ENCODE measurements around the gene F10.

DNA sequence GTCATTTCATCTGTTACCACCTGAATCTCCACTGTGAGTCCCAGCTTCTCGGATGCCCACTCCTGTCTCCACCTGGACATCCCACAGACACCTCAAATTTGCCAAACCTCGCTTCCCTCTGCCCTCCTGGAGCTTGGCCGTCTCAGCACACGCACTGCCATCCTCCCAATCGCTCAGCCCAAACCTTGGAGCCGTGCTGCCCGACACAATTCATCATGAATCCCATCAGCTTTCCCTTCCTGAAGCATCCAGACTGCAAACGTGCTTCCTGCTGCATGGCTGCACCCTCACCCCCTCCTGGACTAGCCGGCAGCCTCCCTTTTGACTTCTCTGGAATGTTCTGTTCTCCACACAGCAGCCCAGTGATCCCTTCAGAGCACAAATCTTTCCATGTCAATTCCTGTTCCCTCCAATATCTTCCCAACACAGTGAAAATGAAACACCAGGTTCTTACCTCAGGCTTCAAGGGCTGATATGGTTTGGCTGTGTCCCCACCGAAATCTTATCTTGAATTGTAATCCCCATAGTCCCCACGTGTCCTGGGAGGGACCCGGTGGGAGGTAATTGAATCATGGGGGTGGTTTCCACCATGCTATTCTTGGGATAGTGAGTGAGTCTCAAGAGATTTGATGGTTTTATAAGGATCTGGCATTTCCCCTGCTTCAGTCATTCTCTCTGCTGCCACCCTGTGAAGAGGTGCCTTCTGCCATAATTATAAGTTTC is 34.8 kb downstream of the F10 start:
- TF ChIP-seq POLR2A (IDR thresholded peaks at IDR 0.05; ENCODE audit: low read length): no peak
- no peak for TF ChIP-seq GATA1 (IDR thresholded peaks at IDR 0.05; ENCODE audit: low read depth, low read length)
